CD4-positive, alpha-beta T cell treated with Interferon gamma for 1 hour (primary cell): ENCODE data around the gene FHAD1.

Experiments used
- DNase-seq: peaks from one replicate; pipeline ENCODE4 v3.0.0-alpha.2; 2020

FHAD1 gene

GRCh38 chr1:15406614-15407559 lies 159.9 kb downstream of the FHAD1 start:
- DNase-seq, result no peak

- peak; percentile 20 for DNase-seq
Measured at GRCh38 chr1:15407580-15407979, 160.6 kb downstream of the FHAD1 start.

- no peak for DNase-seq
Measured at GRCh38 chr1:15408890-15409387, 161.9 kb downstream of the FHAD1 start.

GRCh38 chr1:15409388-15410222 lies 162.6 kb downstream of the FHAD1 start, which contains the start of gene EFHD2:
EFHD2 (plus strand) TSS chr1:15409888; CDS start chr1:15409972, 84 bp downstream.
- DNase-seq, result peak; percentile 94

- DNase-seq, result peak; percentile 22
Measured at GRCh38 chr1:15410223-15410883, 163.3 kb downstream of the FHAD1 start.

GRCh38 chr1:15410884-15411245 lies 163.8 kb downstream of the FHAD1 start:
- no peak for DNase-seq

GRCh38 chr1:15411593-15412137 lies 164.6 kb downstream of the FHAD1 start:
- peak; percentile 80 for DNase-seq

GRCh38 chr1:15412175-15412800 lies 165.3 kb downstream of the FHAD1 start:
- DNase-seq, result peak; percentile 60

GRCh38 chr1:15412843-15413242 lies 165.8 kb downstream of the FHAD1 start:
- no peak for DNase-seq

- DNase-seq, result no peak
Measured at GRCh38 chr1:15413563-15414444, 166.8 kb downstream of the FHAD1 start.

GRCh38 chr1:15414445-15414983 lies 167.5 kb downstream of the FHAD1 start:
- DNase-seq, result no peak

- DNase-seq, result peak; percentile 70
Measured at GRCh38 chr1:15417059-15417934, 170.3 kb downstream of the FHAD1 start.

GRCh38 chr1:15418806-15419515 lies 171.9 kb downstream of the FHAD1 start:
- no peak for DNase-seq

GRCh38 chr1:15420853-15421465 lies 173.9 kb downstream of the FHAD1 start:
- DNase-seq, result no peak

GRCh38 chr1:15422871-15423270 lies 175.8 kb downstream of the FHAD1 start:
- DNase-seq, result no peak

GRCh38 chr1:15423355-15424077 lies 176.5 kb downstream of the FHAD1 start:
- DNase-seq, result no peak

- no peak for DNase-seq
Measured at GRCh38 chr1:15424146-15424667, 177.2 kb downstream of the FHAD1 start.

- DNase-seq, result no peak
Measured at GRCh38 chr1:15424981-15425380, 178.0 kb downstream of the FHAD1 start.
